Measurements from ENCODE around the gene VTI1A. TPM values are rescaled to one million over a fixed set of nuclear protein-coding genes. Genes with fewer than 3 reads are reported as not detected.
A peak's percentile ranks its signal among the peaks of the same experiment; 100 is the strongest.

Gene VTI1A
- total and polyA plus RNA-seq, 7 donors = 10.8 to 80.3 (median 36.8) TPM

GRCh38 chr10:112564337-112564736 lies 117.3 kb downstream of the VTI1A start:
- WGBS, 2 donors = 18 to 66% methylated on average over 2 of the region's 2 CpGs
- no peak for DNase-seq
- TF ChIP-seq CTCF (IDR thresholded peaks at IDR 0.05) (no peak), POLR2AphosphoS5 (IDR thresholded peaks at IDR 0.05) (no peak), EP300 (IDR thresholded peaks at IDR 0.05) (no peak), POLR2A (IDR thresholded peaks at IDR 0.05) (no peak)
- Histone ChIP-seq H3K9me3 (no peaks in the 10 kb centered on the region), H3K36me3 (no peaks in the 10 kb centered on the region), H3K27ac (no peak overlapping the region), H3K27me3 (no peaks in the 10 kb centered on the region), H3K4me1 (no peaks in the 10 kb centered on the region), H3K4me3 (no peak overlapping the region)
- intact Hi-C loops (cut with DNase I) = loop anchor here (5.0 to 10.0 kb wide), 3 partner anchors 390 to 998 kb away; partner anchors contain the start of gene TCF7L2

- Histone ChIP-seq H3K4me3 (no peak overlapping the region), H3K4me1 (no peaks in the 10 kb centered on the region), H3K9me3 (no peaks in the 10 kb centered on the region), H3K27me3 (no peaks in the 10 kb centered on the region), H3K27ac (no peak overlapping the region), H3K36me3 (no peaks in the 10 kb centered on the region)
- no peak for DNase-seq
- intact Hi-C loops (cut with DNase I) = loop anchor here (5.0 to 10.0 kb wide), 3 partner anchors 389 to 957 kb away; partner anchors contain the start of gene TCF7L2
- no peak for TF ChIP-seq EP300 (IDR thresholded peaks at IDR 0.05)
- no peak for TF ChIP-seq POLR2A (IDR thresholded peaks at IDR 0.05)
- peak; percentile 24 to 73 (median 65) for TF ChIP-seq CTCF (IDR thresholded peaks at IDR 0.05)
- TF ChIP-seq POLR2AphosphoS5 (IDR thresholded peaks at IDR 0.05) = no peak
- 50 to 61% methylated on average over 4 of the region's 4 CpGs for WGBS, 2 donors
These were observed 118.5 kb downstream of the VTI1A start for GRCh38 chr10:112565434-112566053.

GRCh38 chr10:112570585-112570984 lies 123.6 kb downstream of the VTI1A start:
- H3K9me3 ChIP-seq = no peaks in the 10 kb centered on the region
- no peaks in the 10 kb centered on the region for H3K4me1 ChIP-seq
- H3K27me3 ChIP-seq = no peaks in the 10 kb centered on the region
- no peak overlapping the region for H3K4me3 ChIP-seq
- intact Hi-C loops (cut with DNase I) = no loop called here
- no peaks in the 10 kb centered on the region for H3K36me3 ChIP-seq
- no peak for DNase-seq
- 96 to 99% methylated on average over 3 of the region's 3 CpGs for WGBS, 2 donors
- TF ChIP-seq EP300 (IDR thresholded peaks at IDR 0.05) (no peak), POLR2A (IDR thresholded peaks at IDR 0.05) (no peak), CTCF (IDR thresholded peaks at IDR 0.05) (no peak), POLR2AphosphoS5 (IDR thresholded peaks at IDR 0.05) (no peak)
- no peak overlapping the region for H3K27ac ChIP-seq

- H3K27me3 ChIP-seq = no peaks in the 10 kb centered on the region
- WGBS, 2 donors = 94 to 100% methylated on average over 1 of the region's 1 CpG
These were observed 132.6 kb downstream of the VTI1A start for GRCh38 chr10:112579578-112579977.

More at GRCh38 chr10:112579578-112579977, 132.6 kb downstream of the VTI1A start:
- H3K27ac ChIP-seq = no peak overlapping the region
- TF ChIP-seq CTCF (IDR thresholded peaks at IDR 0.05) (no peak), EP300 (IDR thresholded peaks at IDR 0.05) (no peak), POLR2A (IDR thresholded peaks at IDR 0.05) (no peak), POLR2AphosphoS5 (IDR thresholded peaks at IDR 0.05) (no peak)
- H3K4me3 ChIP-seq = no peak overlapping the region
- H3K9me3 ChIP-seq = no peaks in the 10 kb centered on the region
- intact Hi-C loops (cut with DNase I) = no loop called here
- H3K36me3 ChIP-seq = no peaks in the 10 kb centered on the region
- DNase-seq = no peak
- H3K4me1 ChIP-seq = peaks cover 0 to 5% (median 2%) of the 10 kb centered on the region in 4 donors

Data from sigmoid colon (tissue), 7 donors.